ENCODE results near the gene MLLT11.

- peak; percentile 58 for TF ChIP-seq CTCF (IDR thresholded peaks at IDR 0.05; ENCODE audit: poor library complexity)
- no peak for TF ChIP-seq EZH2 (IDR thresholded peaks at IDR 0.05; ENCODE audit: borderline replicate concordance)
Observed at GRCh38 chr1:151024540-151025146, 35.6 kb upstream of the MLLT11 start.
